Mesenchymal stem cell (in vitro differentiated cells and primary cell): ENCODE data around the gene FZD7.

ENCODE experiments used
- DNase-seq: peaks from one replicate; pipeline ENCODE4 v3.0.0-alpha.2; 2013
- H2AFZ ChIP-seq: one replicate; pipeline ENCODE4 v1.6.1; 2013; ENCODE audit warnings: low read depth, mild to moderate bottlenecking, control low read depth, inconsistent platforms, low read length, moderate library complexity
- H2AK5ac ChIP-seq: 2 replicates; pipeline ENCODE4 v1.6.1; 2013; ENCODE audit warnings: low read length, moderate library complexity, mild to moderate bottlenecking, inconsistent platforms; ENCODE audit not compliant: severe bottlenecking
- H2BK120ac ChIP-seq: one replicate; pipeline ENCODE4 v1.6.1; 2013; ENCODE audit warnings: low read depth, mild to moderate bottlenecking, inconsistent platforms, low read length, moderate library complexity
- H2BK12ac ChIP-seq, 2 experiments: one replicate each; pipeline ENCODE4 v1.6.1; 2013; ENCODE audit warnings: inconsistent platforms in 2 of 2, low read length in 2 of 2, mild to moderate bottlenecking in 2 of 2, moderate library complexity in 2 of 2, control low read depth in 1 of 2
- H2BK15ac ChIP-seq: one replicate; pipeline ENCODE4 v1.6.1; 2013; ENCODE audit warnings: mild to moderate bottlenecking, low read depth, inconsistent platforms; ENCODE audit not compliant: poor library complexity, severe bottlenecking
- H2BK5ac ChIP-seq: 2 replicates; pipeline ENCODE4 v1.6.1; 2013; ENCODE audit warnings: low read depth, mild to moderate bottlenecking, low read length, control low read depth, inconsistent platforms; ENCODE audit not compliant: poor library complexity, severe bottlenecking
- H3K14ac ChIP-seq, 2 experiments: one replicate each; pipeline ENCODE4 v1.6.1; 2013; ENCODE audit warnings: inconsistent platforms in 2 of 2, low read length in 2 of 2, control low read depth in 1 of 2, mild to moderate bottlenecking in 1 of 2, moderate library complexity in 1 of 2
- H3K18ac ChIP-seq, 2 experiments: one replicate each; pipeline ENCODE4 v1.6.1; 2013; ENCODE audit warnings: inconsistent platforms in 2 of 2, low read length in 2 of 2, control low read depth in 1 of 2, low read depth in 1 of 2, mild to moderate bottlenecking in 1 of 2
- H3K23ac ChIP-seq, 2 experiments: one replicate each; pipeline ENCODE4 v1.6.1; 2013; ENCODE audit warnings: inconsistent platforms in 2 of 2, low read length in 2 of 2, mild to moderate bottlenecking in 2 of 2, moderate library complexity in 2 of 2, control low read depth in 1 of 2
- H3K27ac ChIP-seq: 2 replicates; pipeline ENCODE4 v1.5.1; 2013; ENCODE audit warnings: mild to moderate bottlenecking, moderate library complexity, low read length, control low read depth, inconsistent platforms; ENCODE audit not compliant: poor library complexity, severe bottlenecking
- H3K27me3 ChIP-seq, 2 experiments: 2 replicates each; pipeline versions ENCODE4 v1.6.1 to v1.7.0; 2013; ENCODE audit warnings: low read length in 2 of 2, mild to moderate bottlenecking in 2 of 2, moderate library complexity in 2 of 2, control low read depth in 1 of 2, inconsistent platforms in 1 of 2; ENCODE audit not compliant: control insufficient read depth in 1 of 2, insufficient read depth in 1 of 2
- H3K36me3 ChIP-seq, 2 experiments: 2 replicates each; pipeline versions ENCODE4 v1.6.1 to v1.7.0; 2013; ENCODE audit warnings: low read length in 2 of 2, control low read depth in 1 of 2, inconsistent platforms in 1 of 2, low read depth in 1 of 2, mild to moderate bottlenecking in 1 of 2; ENCODE audit not compliant: insufficient read depth in 2 of 2, control insufficient read depth in 1 of 2
- H3K4ac ChIP-seq, 2 experiments: one replicate each; pipeline ENCODE4 v1.6.1; 2013; ENCODE audit warnings: inconsistent platforms in 2 of 2, low read length in 2 of 2, mild to moderate bottlenecking in 2 of 2, moderate library complexity in 2 of 2, control low read depth in 1 of 2, low read depth in 1 of 2
- H3K4me1 ChIP-seq: 2 replicates; pipeline ENCODE4 v1.6.1; 2013; ENCODE audit warnings: low read depth, low read length, control low read depth; ENCODE audit not compliant: control insufficient read depth, insufficient read depth
- H3K4me2 ChIP-seq: 2 replicates; pipeline ENCODE4 v1.6.1; 2013; ENCODE audit warnings: low read length, mild to moderate bottlenecking, inconsistent platforms; ENCODE audit not compliant: poor library complexity, severe bottlenecking
- H3K4me3 ChIP-seq, 2 experiments: 2 replicates each; pipeline versions ENCODE4 v1.5.1 to v1.7.0; 2013; ENCODE audit warnings: low read length in 2 of 2, mild to moderate bottlenecking in 2 of 2, control low read depth in 1 of 2, low read depth in 1 of 2; ENCODE audit not compliant: insufficient read depth in 1 of 2
- H3K79me1 ChIP-seq: replicated peaks from 2 replicates; pipeline ENCODE4 v1.6.1; 2013; ENCODE audit warnings: mild to moderate bottlenecking, control low read depth, low read length, inconsistent platforms; ENCODE audit not compliant: poor library complexity, severe bottlenecking
- H3K9ac ChIP-seq: 2 replicates; pipeline ENCODE4 v1.7.0; 2013; ENCODE audit warnings: mild to moderate bottlenecking, low read length, moderate library complexity
- H3K9me3 ChIP-seq: 2 replicates; pipeline ENCODE4 v1.7.0; 2013; ENCODE audit warnings: mild to moderate bottlenecking, low read length; ENCODE audit not compliant: control insufficient read depth
- H4K8ac ChIP-seq: one replicate; pipeline ENCODE4 v1.6.1; 2013; ENCODE audit warnings: inconsistent platforms, mild to moderate bottlenecking, low read length, moderate library complexity
- H4K91ac ChIP-seq: one replicate; pipeline ENCODE4 v1.6.1; 2013; ENCODE audit warnings: mild to moderate bottlenecking, low read length, inconsistent platforms
- WGBS: methylation state at CpG from one replicate; pipeline ENCODE4 v1.1.7; 2013; ENCODE audit warnings: mixed read lengths; 5-methylcytosine and 5-hydroxymethylcytosine counted together

Gene FZD7

GRCh38 chr2:202064881-202065230 is 31.2 kb downstream of the FZD7 start:
- no peaks in the 10 kb centered on the region for H3K4me1 ChIP-seq
- no peak overlapping the region for H2BK5ac ChIP-seq
- H3K14ac ChIP-seq, result no peak overlapping the region
- no peak overlapping the region for H3K4ac ChIP-seq
- H2BK120ac ChIP-seq, result no peak overlapping the region
- no peak overlapping the region for H3K4me3 ChIP-seq
- no peak overlapping the region for H2AFZ ChIP-seq
- H3K9ac ChIP-seq, result no peak overlapping the region
- no peak overlapping the region for H4K91ac ChIP-seq
- no peak overlapping the region for H3K27ac ChIP-seq
- DNase-seq, result no peak
- H3K23ac ChIP-seq, result no peak overlapping the region
- no peak overlapping the region for H2BK15ac ChIP-seq
- H3K27me3 ChIP-seq, result no peaks in the 10 kb centered on the region
- H3K36me3 ChIP-seq, result no peaks in the 10 kb centered on the region
- no peak overlapping the region for H3K18ac ChIP-seq
- H3K79me1 ChIP-seq, result no peaks in the 10 kb centered on the region
- H3K9me3 ChIP-seq, result no peaks in the 10 kb centered on the region
- H2AK5ac ChIP-seq, result no peak overlapping the region
- no peak overlapping the region for H4K8ac ChIP-seq
- 95% methylated on average over 3 of the region's 3 CpGs for WGBS
- no peak overlapping the region for H3K4me2 ChIP-seq
- no peak overlapping the region for H2BK12ac ChIP-seq

GRCh38 chr2:202065876-202066275 is 32.2 kb downstream of the FZD7 start:
- no peak overlapping the region for H2BK12ac ChIP-seq
- no peak overlapping the region for H3K18ac ChIP-seq
- H3K79me1 ChIP-seq, result no peaks in the 10 kb centered on the region
- H4K91ac ChIP-seq, result no peak overlapping the region
- no peak overlapping the region for H3K4me2 ChIP-seq
- H3K4me3 ChIP-seq, result no peak overlapping the region
- no peak overlapping the region for H3K23ac ChIP-seq
- H3K9ac ChIP-seq, result no peak overlapping the region
- no peak overlapping the region for H4K8ac ChIP-seq
- no peak for DNase-seq
- H3K27me3 ChIP-seq, result no peaks in the 10 kb centered on the region
- H2BK15ac ChIP-seq, result no peak overlapping the region
- no peak overlapping the region for H2BK120ac ChIP-seq
- H3K14ac ChIP-seq, result no peak overlapping the region
- H3K4ac ChIP-seq, result no peak overlapping the region
- no peaks in the 10 kb centered on the region for H3K36me3 ChIP-seq
- no peaks in the 10 kb centered on the region for H3K4me1 ChIP-seq
- no peaks in the 10 kb centered on the region for H3K9me3 ChIP-seq
- no peak overlapping the region for H2AFZ ChIP-seq
- H3K27ac ChIP-seq, result no peak overlapping the region
- no peak overlapping the region for H2BK5ac ChIP-seq
- no peak overlapping the region for H2AK5ac ChIP-seq
- no CpG with 5 or more reads among the region's 3 CpGs for WGBS

GRCh38 chr2:202066875-202067274 is 33.2 kb downstream of the FZD7 start:
- Histone ChIP-seq H4K91ac (no peak overlapping the region), H3K36me3 (no peaks in the 10 kb centered on the region), H2AK5ac (no peak overlapping the region), H3K79me1 (no peaks in the 10 kb centered on the region), H2AFZ (no peak overlapping the region), H2BK120ac (no peak overlapping the region), H4K8ac (no peak overlapping the region), H3K4me1 (no peaks in the 10 kb centered on the region), H2BK5ac (no peak overlapping the region), H3K14ac (no peak overlapping the region), H2BK12ac (no peak overlapping the region), H3K4me2 (no peak overlapping the region), H3K27ac (no peak overlapping the region), H3K18ac (no peak overlapping the region), H3K4ac (no peak overlapping the region), H3K9me3 (no peaks in the 10 kb centered on the region), H3K4me3 (no peak overlapping the region), H3K9ac (no peak overlapping the region), H3K23ac (no peak overlapping the region), H2BK15ac (no peak overlapping the region), H3K27me3 (no peaks in the 10 kb centered on the region)
- no peak for DNase-seq
- WGBS, result 100% methylated on average over 1 of the region's 2 CpGs

DNA sequence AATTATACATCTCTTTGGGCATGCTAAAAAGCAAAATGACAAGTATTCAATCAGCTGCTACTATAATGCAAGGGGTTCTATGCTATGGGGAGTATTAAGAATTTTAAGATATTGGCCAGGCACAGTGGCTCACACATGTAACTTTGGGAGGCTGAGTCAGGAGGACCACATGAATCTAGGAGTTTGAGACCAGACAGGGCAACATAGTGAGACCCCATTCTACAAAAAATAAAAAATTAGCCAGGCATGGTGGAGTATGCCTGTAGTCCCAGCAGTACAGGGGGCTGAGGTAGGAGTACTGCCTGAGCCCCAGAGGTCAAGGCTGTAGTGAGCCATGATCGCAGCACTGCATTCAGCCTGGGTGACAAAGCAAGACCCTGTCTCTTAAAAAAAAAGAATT is 33.9 kb downstream of the FZD7 start:
- H4K8ac ChIP-seq, result no peak overlapping the region
- no peak overlapping the region for H3K18ac ChIP-seq
- no peak overlapping the region for H3K23ac ChIP-seq
- no peak overlapping the region for H3K27ac ChIP-seq
- H2BK12ac ChIP-seq, result no peak overlapping the region
- H3K4me2 ChIP-seq, result no peak overlapping the region
- peaks cover 0 to 3% of the 10 kb centered on the region in 2 experiments for H3K27me3 ChIP-seq
- no peaks in the 10 kb centered on the region for H3K4me1 ChIP-seq
- WGBS, result 100% methylated on average over 1 of the region's 1 CpG
- H2BK5ac ChIP-seq, result no peak overlapping the region
- H3K9me3 ChIP-seq, result no peaks in the 10 kb centered on the region
- H2BK120ac ChIP-seq, result no peak overlapping the region
- no peak overlapping the region for H3K4ac ChIP-seq
- H2BK15ac ChIP-seq, result no peak overlapping the region
- no peak overlapping the region for H4K91ac ChIP-seq
- no peak overlapping the region for H3K9ac ChIP-seq
- no peak for DNase-seq
- no peak overlapping the region for H3K4me3 ChIP-seq
- H3K36me3 ChIP-seq, result no peaks in the 10 kb centered on the region
- no peaks in the 10 kb centered on the region for H3K79me1 ChIP-seq
- H2AK5ac ChIP-seq, result no peak overlapping the region
- no peak overlapping the region for H3K14ac ChIP-seq
- H2AFZ ChIP-seq, result no peak overlapping the region
